H1 (cell line): Measurements from ENCODE around the gene ATP5F1C. TPM values are rescaled to one million over a fixed set of nuclear protein-coding genes. Genes with fewer than 3 reads are reported as not detected.

Experiments
- FOSL1 ChIP-seq: IDR thresholded peaks from 2 replicates; pipeline ENCODE4 v1.6.1; 2011; ENCODE audit warnings: mild to moderate bottlenecking, low read depth, low read length, moderate library complexity; ENCODE audit not compliant: insufficient read depth
- polyA plus RNA-seq, 7 experiments: library from polyadenylated mRNA; depleted of rRNA in 3 of 7; stranded (reverse) in 5 of 7; unstranded in 2 of 7; fragments of >200 nt in 5 of 7; fragments of 200-250 nt in 2 of 7; gene quantifications; 1 replicate in 5 of 7; 2 replicates in 1 of 7; 4 replicates in 1 of 7; pipeline versions ENCODE4 v1.2.1 to v1.2.3, GENCODE V29; 2011 to 2013; ENCODE audit warnings: missing spikeins in 2 of 7, mixed read lengths in 2 of 7
- total RNA-seq: library from RNA; stranded (reverse); fragmentation: NEBNext Ultra II Directional; extraction: Animal tissue kit (Norgen Biotek cat#: 25700); gene quantifications from 2 replicates; pipeline ENCODE4 v1.2.1, GENCODE V29; 2021

Gene ATP5F1C
- total and polyA plus RNA-seq, 2 of the 8 experiments (the other 6 are each of a cell fraction or from before 2014, with no cell fraction given): 221 to 265 TPM

DNA sequence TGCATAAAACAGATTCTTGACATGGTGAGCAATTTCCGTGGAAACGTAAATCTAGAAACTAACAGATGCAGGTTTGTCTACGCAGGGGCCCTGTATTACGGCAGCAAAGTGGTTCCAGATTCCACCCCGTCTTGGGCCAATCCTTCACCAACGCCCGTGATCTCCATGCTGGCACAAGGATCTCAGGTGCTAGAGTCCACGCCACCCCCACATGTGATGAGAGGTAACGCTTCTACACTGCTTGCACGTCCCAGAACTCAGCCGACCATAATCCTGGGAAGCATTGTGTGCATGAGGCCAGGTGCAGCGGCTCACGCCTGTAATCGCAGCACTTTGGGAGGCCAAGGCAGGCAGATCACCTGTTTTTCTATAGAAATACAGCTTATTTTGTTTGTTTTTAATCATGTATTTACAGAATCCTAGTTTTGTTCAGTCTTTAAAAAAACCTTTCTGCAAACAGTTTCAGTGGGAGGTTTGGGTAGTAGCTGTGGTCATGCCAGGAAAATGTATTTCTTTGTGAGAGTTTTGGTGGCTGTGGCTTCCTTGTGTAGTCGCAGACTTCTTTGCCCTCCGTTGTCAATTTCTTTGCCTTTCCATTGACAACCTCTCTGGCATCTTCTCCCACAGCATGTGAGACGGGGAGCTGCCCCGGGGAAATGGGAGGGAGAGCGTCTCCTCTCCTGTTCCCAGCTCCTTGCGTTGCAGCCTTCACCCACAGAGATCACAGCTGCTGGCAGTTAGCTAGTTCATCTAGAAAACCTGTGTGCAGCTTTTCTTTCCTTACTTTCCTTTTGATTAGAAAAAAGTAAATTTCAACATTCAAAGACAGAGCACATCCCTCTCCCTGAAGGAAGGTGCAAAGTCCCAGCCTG, 49.2 kb upstream of the ATP5F1C start (continued):
- no peak for TF ChIP-seq FOSL1
